ENCODE data around the gene TAS2R41.

DNA sequence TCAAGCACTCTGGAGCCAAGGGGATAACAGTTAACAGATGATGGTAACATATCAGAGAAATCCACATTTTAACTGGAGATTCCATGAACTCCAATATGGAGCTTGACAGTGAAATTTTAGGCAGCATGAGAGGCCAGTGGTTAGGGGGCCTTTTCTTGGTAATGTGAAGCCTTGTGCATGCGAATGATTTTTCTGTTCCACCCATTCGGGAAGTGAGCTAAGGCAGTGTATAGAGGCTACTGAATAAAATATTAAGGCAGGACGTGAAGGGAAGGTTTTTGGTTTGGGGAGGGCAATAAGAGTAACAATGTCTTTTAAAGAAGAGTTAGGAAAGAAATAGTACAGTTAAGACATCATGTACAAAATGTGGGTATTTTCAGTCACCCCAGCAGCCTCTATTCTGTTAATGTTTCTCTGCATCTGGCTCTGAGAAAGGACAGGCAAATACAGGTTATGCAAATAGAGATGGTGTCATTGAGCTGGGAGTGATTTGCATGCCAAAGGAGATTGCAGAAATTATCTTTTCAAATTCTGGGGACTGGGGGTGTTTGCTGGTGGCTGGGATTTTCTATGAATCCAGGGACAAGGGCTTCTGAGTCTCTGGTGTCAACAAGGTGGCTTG, 41.2 kb upstream of the TAS2R41 start:
- no peak for TF ChIP-seq POLR2A (IDR thresholded peaks at IDR 0.05)
- no peak for TF ChIP-seq CTCF (IDR thresholded peaks at IDR 0.05)
